ENCODE results near the gene TEKT3.

The TEKT3 gene

GRCh38 chr17:15291674-15292361 lies 49.6 kb downstream of the TEKT3 start:
- DNase-seq (ENCODE audit: low read depth) = no peak

DNA sequence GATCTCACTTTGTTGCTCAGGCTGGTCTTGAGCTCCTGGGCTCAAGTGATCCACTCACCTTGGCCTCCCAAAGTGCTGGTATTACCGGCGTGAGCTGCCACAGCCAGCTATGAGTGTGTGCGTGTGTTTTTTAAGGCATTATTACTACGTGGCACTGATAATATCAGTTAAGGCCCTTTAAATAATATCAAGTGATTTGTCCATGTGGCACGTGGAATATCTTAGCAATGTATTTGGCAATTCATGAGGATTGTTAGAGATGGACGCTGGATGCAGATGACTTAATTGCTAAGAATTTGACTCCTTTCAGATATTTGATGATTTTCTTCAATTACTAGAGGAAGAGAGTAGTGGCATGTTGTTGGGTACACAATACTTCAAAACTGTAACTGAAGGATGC lies 50.8 kb downstream of the TEKT3 start:
- DNase-seq (ENCODE audit: low read depth) = no peak

DNA sequence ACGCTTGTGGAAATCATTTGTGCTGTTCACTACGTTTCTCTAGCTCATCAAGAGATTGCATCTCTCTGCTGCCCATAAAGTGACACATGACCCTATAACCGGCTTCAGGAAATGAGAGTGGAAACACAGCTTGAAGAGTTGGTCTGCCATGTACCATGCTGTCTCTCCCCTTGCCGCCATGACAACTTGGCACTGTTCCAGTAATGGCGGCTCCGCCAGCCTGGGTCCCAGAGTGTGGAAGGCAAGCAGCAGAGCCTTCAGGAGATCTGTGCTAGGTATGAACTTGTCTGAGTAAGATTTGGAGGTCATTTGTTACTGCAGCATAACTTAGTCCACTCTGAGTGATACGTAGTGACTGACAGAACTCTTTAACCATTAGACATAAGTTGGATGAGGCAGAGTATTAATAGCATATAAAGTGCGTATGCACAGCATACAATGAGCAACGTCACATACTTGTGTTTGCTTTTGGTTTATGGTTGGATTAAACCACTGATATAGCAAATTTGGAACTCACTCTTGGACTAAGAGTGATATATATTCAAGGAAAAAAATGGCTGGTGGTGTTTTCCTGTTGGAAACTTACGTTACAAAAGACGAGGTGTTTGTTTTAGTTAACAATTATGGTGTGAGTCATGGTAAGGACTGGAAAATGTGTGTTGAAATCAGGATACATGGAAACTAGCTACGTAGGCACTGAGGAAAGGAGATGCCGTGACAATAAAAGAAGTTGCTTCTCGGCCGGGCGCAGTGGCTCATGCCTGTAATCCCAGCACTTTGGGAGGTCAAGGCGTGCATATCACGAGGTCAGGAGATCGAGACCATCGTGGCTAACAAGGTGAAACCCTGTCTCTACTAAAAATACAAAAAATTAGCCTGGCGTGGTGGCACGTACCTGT lies 51.9 kb downstream of the TEKT3 start:
- DNase-seq (ENCODE audit: low read depth) = no peak

GRCh38 chr17:15288859-15289258 lies 52.5 kb downstream of the TEKT3 start:
- DNase-seq (ENCODE audit: low read depth) = no peak

GRCh38 chr17:15287538-15288267 lies 53.7 kb downstream of the TEKT3 start:
- DNase-seq (ENCODE audit: low read depth) = no peak

DNA sequence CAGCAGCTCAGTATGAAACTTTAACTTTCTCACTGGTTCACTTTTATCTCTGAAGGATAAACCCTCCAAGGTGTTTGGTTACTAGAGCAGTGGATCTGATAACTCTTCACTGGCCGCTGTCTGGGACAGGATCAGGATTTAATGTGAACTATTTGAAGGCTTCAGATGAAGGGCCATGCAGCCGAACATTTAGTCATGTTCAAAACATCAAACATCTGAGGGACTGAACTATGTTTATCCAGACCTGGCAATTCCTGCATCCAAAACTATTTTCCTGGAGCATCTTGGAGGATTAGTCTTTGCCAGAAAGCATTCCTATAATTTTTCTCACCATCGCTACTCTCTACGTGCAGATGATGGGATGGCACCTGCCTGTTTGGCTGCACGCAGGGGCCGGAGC lies 55.9 kb downstream of the TEKT3 start:
- DNase-seq (ENCODE audit: low read depth) = no peak

- DNase-seq (ENCODE audit: low read depth) = no peak
Observed at GRCh38 chr17:15284537-15284936, 56.9 kb downstream of the TEKT3 start.

GRCh38 chr17:15284107-15284506 lies 57.3 kb downstream of the TEKT3 start:
- no peak for DNase-seq (ENCODE audit: low read depth)

GRCh38 chr17:15281909-15282308 lies 59.5 kb downstream of the TEKT3 start:
- no peak for DNase-seq (ENCODE audit: low read depth)

DNA sequence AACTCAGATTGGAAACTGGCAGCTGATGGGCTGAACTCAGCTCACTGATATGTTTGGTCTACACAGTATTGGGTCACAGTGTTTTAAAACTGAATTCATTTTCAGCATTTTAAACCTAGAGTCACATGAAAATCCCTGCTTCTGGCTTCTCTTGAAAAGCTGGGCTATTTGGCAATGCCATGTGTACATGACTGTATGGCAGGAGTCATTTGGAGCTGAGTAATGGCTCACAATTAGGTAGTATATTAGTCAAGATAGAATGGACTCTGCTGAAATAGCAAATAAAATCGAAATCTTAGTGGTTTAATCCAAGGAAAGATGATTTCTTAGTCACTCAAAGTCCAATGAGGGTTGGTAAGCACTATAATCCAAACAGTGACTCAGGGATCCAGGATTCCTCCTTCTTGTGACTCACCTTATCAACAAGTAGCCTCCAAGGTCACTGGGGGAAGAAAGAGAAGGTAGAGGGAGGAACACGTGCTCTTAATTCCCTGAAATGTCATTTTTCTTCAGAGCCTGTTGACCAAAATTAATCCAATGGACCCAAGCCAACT lies 62.4 kb downstream of the TEKT3 start:
- DNase-seq (ENCODE audit: low read depth) = no peak

DNA sequence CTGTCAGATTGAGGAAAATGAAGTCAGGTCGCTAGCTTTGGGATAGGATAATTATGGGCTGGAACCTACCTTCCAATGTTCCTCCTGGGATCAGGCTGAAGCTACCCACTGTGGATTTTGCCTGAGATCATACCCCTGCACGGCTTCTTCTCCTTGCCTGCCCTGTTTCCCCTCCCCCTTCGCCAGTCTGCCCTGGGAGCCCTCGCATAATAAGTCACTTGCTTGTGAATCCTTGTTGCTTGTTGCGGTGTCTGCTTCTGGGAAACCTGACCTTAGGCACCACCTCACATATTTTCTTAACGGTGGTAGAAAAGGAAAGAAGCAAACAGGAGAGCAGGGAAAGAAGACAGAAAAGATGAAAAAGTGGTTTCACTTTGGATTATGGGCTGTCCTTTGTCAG lies 63.0 kb downstream of the TEKT3 start:
- no peak for DNase-seq (ENCODE audit: low read depth)

GRCh38 chr17:15274017-15274416 lies 67.4 kb downstream of the TEKT3 start:
- no peak for DNase-seq (ENCODE audit: low read depth)

DNA sequence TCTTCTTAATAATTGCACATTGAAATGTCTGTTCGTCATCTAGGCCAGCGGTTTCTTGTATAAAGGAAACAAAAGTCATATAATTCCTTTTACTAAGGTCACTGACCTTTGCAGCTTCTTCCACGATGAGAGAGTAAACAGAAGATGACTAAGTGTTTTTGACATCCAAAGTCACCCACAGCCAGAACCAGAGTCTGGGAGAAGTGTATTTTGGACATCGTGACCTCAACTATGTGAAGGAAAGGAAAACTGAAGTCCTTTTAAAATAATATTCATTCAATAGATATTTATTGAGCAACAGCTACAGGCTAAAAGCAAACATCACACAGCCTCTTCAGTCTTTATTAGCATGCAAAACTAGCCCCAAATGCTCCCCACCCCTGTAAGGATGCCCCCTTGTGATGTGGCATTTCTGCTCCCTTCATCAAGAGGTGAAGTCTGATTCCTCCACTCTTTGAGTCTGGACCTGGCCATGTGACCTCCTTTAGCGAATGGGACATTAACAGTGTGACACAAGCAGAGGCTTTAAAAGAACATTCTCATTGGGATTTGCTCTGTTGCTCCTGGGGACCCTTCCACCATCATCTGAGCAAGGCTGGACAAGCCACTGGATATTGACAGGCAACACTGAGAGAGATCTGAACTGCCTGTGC lies 68.1 kb downstream of the TEKT3 start:
- no peak for DNase-seq (ENCODE audit: low read depth)

- no peak for DNase-seq (ENCODE audit: low read depth)
Observed at GRCh38 chr17:15271741-15272140, 69.7 kb downstream of the TEKT3 start.

DNA sequence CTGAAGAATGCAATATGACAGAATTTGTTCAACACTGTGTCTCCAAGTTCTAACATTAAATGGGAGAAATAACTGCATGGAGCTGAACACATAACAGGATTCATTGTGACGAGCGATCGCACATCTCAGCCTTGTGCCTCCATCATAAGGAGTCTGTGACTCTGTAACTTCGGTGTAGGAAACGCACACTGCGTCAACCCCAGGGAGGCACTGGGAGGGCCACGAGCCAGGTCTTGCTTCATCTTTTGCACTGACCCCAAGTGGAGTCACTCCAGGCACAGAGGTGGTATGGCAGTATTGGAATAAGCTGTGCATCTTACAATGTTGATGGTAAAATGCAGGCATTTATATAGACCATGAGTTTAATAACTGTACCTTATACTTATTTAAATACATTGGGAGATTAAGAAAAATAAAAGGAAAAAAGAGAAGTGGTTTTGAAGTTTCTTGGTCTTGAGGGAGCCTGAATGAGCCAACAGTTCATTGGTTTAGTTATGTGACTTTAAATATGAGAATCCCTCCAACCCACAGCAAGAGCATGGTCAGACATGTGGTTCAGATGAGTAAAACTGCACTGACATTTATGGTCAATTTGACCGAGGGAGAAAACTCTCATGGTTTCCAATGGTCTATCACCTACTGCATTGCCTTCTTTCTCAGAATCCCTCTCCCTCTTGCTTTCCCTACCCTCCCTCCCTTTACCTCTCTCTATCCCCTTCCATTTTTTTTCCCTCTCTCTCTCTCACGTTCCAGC lies 70.6 kb downstream of the TEKT3 start:
- no peak for DNase-seq (ENCODE audit: low read depth)

GRCh38 chr17:15269780-15270089 lies 71.7 kb downstream of the TEKT3 start:
- DNase-seq (ENCODE audit: low read depth) = no peak

- no peak for DNase-seq (ENCODE audit: low read depth)
Observed at GRCh38 chr17:15269087-15269779, 72.2 kb downstream of the TEKT3 start.

DNA sequence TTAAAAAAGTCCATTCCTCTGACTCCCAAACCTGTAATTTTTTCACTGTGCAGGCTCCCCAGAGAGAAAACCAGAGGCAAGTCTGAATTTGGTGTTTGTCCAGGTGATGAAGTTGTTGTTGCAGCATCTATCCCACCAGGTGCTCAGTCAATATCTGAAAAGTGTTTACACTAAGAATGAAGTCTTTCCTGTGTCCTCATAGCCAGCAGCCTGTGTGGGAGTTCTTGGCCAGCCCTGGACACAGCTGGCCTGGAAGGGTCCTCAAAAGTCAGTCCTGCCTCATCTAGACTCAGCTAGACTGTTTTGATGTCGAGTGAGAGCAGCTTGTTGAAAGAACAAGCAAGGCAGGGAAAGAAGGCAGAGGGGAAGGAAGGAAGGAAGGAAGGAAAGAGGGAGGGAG lies 72.9 kb downstream of the TEKT3 start:
- DNase-seq (ENCODE audit: low read depth) = no peak

DNA sequence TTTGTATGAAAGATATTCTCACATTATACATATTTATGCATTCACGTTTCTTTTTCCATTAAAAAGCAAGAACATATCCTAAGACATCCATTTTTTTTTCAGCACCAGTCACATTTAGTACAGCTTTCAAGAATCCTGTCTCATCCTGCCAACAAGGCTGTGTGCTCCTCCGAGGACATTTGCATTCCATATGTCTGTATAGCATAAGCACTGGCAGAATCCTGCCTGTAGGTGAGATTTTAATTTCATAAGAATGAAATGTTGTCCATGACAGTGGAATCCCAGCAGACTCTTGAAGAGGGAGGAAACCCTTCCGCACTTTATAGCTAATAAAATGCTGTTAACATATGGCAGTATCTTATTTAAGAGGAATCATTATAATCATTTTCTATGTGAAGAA lies 73.4 kb downstream of the TEKT3 start:
- DNase-seq (ENCODE audit: low read depth) = no peak

- DNase-seq (ENCODE audit: low read depth) = no peak
Observed at GRCh38 chr17:15266325-15267125, 74.9 kb downstream of the TEKT3 start.
